Stimulated activated CD8-positive, alpha-beta memory T cell treated with anti-CD3 and anti-CD28 coated beads, Interleukin-15, amount 100 ng/mL, for 4 hours (primary cell): Measurements from ENCODE around the gene VWF.
"Not testable (repeated sequence)": the region's sequence is repeated elsewhere in the genome, so short reads cannot be mapped to it uniquely, and the experiment has no call there.

Source experiments
- DNase-seq, 2 donors: peaks; one replicate each; pipeline ENCODE4 v3.0.0-alpha.2; 2020; ENCODE audit warnings: low read depth in 2 of 2

VWF gene

GRCh38 chr12:6145564-6145963 is 21.1 kb upstream of the VWF start:
- DNase-seq = no peak

DNA sequence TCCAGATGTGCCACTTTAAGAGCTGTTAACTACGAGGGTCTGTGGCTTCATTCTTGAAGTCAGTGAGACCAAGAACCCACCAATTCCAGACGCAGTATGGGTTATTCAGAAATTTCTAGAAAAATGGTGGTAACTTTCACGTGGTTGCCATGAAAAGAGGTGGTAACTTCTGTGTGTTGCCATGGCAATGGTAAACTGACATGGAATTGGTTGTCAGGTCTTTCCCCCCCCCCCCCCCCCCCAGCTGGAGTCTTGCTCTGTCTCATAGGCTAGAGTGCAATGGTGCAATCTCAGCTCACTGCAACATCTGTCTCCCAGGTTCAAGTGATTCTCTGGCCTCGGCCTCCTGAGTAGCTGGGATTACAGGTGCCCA is 18.8 kb upstream of the VWF start:
- DNase-seq = no peak

- not testable (repeated sequence) for DNase-seq
These were observed 18.2 kb upstream of the VWF start for GRCh38 chr12:6142368-6143302.

DNA sequence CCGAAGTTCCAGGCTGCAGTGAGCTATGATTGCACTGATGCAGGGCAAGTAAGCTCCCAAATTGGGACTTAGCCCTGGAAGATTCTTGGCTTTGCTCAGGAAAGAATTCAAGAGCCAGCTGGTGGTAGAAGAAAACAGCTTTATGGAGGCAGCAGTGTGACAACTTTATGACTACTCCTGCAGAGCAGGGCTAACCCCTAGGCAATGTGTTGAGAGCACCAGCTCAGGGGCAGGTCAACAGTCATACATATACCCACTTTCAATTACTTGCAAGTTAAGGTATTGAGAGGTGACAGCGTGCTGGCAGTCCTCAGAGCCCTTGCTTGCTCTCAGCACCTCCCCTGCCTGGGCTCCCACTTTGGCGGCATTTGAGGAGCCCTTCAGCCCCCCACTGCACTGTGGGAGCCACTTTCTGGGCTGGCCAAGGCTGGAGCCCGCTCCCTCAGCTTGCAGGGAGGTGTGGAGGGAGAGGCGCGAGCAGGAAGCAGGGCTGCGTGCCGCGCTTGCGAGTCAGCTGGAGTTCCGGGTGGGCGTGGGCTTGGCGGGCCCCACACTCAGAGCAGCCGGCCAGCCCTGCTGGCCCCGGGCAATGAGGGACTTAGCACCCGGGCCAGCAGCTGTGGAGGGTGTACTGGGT is 17.4 kb upstream of the VWF start:
- not testable (repeated sequence) for DNase-seq

GRCh38 chr12:6140651-6141447 is 16.4 kb upstream of the VWF start:
- DNase-seq = peak in 1 of 2 donors; percentile 12

DNA sequence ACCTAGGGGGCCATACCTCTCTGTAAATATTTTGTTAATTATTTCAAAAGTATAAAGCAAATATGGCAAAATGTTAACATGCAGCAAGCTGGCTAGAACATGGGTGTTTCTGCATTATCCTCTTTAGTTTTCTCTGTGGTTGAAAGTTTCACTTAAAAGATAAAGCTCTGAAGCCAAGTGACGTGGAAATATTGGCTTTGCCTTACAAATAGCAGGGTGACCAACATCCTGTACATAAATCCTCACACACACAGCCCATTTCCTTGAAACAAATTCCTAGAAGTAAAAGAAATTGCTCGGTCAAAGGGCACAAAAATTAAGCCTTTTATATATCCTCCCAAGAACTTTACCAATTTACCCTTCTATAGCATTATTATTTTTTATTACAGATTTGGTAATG is 10.6 kb upstream of the VWF start:
- DNase-seq = no peak

DNA sequence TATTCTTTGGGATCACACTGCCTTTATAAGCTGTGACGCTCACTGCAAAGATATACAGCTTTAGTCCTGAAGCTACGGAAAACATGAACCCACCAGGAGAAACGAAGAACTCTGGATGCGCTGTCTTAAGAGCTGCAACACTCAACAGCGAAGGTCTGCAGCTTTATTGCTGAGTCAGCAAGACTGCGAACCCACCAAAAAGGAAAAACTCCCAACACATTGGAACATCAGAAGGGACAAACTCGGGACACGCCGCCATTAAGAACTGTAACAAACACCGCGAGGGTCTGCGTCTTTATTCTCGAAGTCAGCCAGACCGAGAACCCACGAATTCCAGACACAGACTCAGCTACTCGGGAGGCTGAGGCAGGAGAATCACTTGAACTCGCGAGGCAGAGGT is 9.2 kb upstream of the VWF start:
- no peak for DNase-seq

- no peak for DNase-seq
These were observed 8.0 kb upstream of the VWF start for GRCh38 chr12:6132496-6132895.

DNA sequence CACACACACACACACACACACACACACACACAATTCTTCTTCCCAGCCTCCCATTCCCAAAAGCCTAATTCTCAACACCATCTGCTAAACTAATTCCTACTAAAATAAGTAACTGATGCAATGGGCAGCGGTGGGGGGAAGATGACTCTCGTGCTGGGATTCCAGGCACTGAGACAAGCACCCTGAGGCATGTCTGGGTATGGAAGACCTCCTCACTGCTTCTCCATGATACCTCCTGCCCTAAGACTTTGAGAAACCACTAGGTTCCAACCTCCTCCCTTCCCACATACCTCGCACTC is 789 bp upstream of the VWF start:
- DNase-seq = no peak

DNA sequence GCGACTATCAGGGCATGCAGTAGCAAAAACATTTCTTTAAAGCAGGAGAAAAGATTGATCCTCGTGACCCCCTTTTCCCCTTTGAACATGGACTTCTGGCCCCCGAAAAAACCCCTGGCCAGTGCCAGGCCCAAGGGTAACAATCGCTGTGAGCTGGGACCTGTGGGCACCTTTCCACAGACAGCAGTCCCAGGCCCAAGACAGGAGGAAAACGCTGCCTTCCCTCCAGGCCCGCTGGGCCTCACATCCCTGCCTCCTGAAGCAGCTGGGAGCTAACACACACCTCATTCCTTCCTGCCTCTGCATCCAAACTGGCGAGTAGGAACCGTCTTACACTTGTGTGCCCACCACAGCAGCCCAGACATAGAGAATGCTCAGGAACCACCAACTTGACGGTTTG is 1.2 kb downstream of the VWF start:
- no peak for DNase-seq

- DNase-seq = no peak
These were observed 2.3 kb downstream of the VWF start for GRCh38 chr12:6122201-6122600.

GRCh38 chr12:6120796-6121473 is 3.5 kb downstream of the VWF start:
- DNase-seq = no peak

- DNase-seq = no peak
These were observed 5.4 kb downstream of the VWF start for GRCh38 chr12:6118891-6119568.

DNA sequence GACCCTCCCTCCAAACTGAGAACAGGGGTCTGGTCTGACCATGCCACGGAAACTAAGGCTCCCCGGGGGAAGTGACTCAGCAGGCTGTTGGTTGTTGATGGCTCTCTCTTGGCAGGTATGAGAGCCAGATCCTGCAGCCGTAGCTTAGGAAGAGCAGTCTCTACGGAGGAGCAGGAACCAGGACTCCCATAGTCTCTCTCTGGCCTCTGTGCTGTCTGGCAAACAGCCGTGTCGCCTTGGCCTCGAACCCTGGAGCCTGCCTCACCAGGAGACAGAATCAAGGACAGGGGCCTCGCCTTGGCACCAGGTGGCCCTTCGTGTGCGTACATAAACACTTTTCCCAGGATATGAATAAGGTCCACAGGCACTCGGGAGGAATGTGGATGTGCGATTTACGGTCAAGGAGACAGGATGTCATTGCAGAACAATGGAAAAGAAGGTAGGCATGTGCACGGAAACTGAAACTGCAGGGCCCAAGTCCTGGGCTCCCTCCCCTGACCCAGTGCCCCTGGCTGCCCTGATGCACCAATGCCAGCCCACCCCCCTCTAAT is 7.9 kb downstream of the VWF start:
- DNase-seq = no peak

DNA sequence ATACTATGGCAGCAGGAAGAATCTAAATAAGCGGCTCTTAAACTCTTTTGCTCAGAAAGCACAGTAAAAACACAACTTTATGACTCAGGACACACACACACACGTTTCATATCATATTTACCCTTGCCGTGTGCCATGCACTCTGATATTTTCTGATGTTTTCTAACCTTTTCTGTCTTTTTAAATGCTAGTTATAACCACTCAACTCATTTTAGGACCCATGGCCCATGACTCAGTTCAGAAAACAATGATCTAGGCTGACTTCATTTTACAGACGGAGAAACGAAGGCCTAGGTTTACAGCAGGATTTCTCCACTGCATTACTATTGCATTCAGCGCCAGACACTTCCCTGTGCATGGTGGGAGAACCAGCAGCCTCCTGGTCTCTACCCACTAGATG is 9.1 kb downstream of the VWF start:
- no peak for DNase-seq

DNA sequence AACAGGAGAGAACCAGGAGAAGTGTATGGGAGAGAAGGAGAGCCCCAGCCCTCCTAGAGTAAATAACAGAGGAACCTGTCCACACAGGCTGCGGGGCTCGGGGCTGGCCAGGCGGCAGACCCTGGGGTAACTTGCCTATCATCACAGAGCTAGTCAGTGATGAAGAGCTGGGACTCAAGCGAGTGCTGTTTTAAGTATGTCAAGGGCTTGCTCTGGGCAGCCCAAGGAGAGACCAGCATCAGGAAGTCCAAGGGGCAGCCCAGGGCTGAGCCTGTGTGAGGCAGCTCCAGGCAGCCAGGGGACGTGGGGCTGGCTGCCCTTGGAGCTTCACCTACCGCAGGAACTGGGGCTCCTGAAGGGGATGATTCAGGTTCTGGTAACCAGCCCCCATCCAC is 10.0 kb downstream of the VWF start:
- no peak for DNase-seq

- DNase-seq = no peak
These were observed 10.6 kb downstream of the VWF start for GRCh38 chr12:6113691-6114475.

- DNase-seq = no peak
These were observed 12.5 kb downstream of the VWF start for GRCh38 chr12:6112004-6112403.

DNA sequence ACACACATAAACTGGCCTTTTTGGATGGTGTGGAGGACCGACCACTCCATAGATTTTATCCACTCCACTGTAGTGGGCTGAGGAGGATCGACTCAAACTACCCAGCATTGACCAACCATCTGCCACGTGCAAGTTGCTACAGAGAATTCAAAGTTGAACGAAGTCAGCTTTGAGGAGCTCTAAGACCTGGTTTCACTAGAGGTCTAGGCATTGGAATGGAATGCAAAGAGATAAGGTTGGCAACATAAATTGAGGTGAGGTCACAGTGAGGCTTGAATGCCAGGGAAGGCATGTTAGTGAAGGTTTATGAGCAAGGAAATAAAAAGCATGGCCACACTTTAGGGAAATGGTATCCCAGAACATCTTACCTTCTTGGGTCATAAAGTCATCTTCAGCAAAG is 14.5 kb downstream of the VWF start:
- DNase-seq = no peak

GRCh38 chr12:6106218-6106617 is 18.3 kb downstream of the VWF start:
- no peak for DNase-seq

- no peak for DNase-seq
These were observed 19.6 kb downstream of the VWF start for GRCh38 chr12:6104842-6105241.
